HG03045 (cell line): Measurements from ENCODE around the gene CENPI.
A peak's percentile ranks its signal among the peaks of the same experiment; 100 is the strongest.
"Not testable (repeated sequence)": the region's sequence is repeated elsewhere in the genome, so short reads cannot be mapped to it uniquely, and the experiment has no call there.

Experiments used
- ATAC-seq: cut with Tn5 transposase; IDR thresholded peaks from one replicate; pipeline ENCODE4 v1.9.1; 2021; ENCODE audit warnings: mild to moderate bottlenecking, moderate library complexity; ENCODE audit not compliant: unreplicated experiment

Gene CENPI

GRCh38 chrX:101097546-101098453 is at the start of gene CENPI:
Gene CENPI, plus strand, starts transcription at chrX:101098204. Its CDS starts 2,867 bp downstream, at chrX:101101071.
- peak; percentile 100 for ATAC-seq

- ATAC-seq, result no peak
Observed at GRCh38 chrX:101051153-101051548, 46.9 kb upstream of the CENPI start.

GRCh38 chrX:101051549-101052302 is 46.3 kb upstream of the CENPI start, which contains the start of gene TRMT2B:
Gene TRMT2B, minus strand, starts transcription at chrX:101052111. Its CDS starts 9,822 bp downstream, at chrX:101042289.
- peak; percentile 95 for ATAC-seq

- ATAC-seq, result not testable (repeated sequence)
Observed at GRCh38 chrX:101056551-101056950, 41.5 kb upstream of the CENPI start.

- ATAC-seq, result no peak
Observed at GRCh38 chrX:101057093-101057714, 40.8 kb upstream of the CENPI start.

GRCh38 chrX:101062176-101062575 is 35.8 kb upstream of the CENPI start:
- no peak for ATAC-seq

- no peak for ATAC-seq
Observed at GRCh38 chrX:101071582-101071981, 26.4 kb upstream of the CENPI start.

- ATAC-seq, result no peak
Observed at GRCh38 chrX:101078716-101079598, 19.0 kb upstream of the CENPI start, which contains the start of gene TMEM35A. Gene TMEM35A, plus strand, starts transcription at chrX:101078879. Its CDS starts 124 bp downstream, at chrX:101079003.

GRCh38 chrX:101079736-101080270 is 18.2 kb upstream of the CENPI start:
- ATAC-seq, result no peak

GRCh38 chrX:101080326-101081124 is 17.5 kb upstream of the CENPI start:
- no peak for ATAC-seq

- ATAC-seq, result no peak
Observed at GRCh38 chrX:101081231-101081630, 16.8 kb upstream of the CENPI start.

- ATAC-seq, result no peak
Observed at GRCh38 chrX:101091817-101092216, 6.2 kb upstream of the CENPI start.

- no peak for ATAC-seq
Observed at GRCh38 chrX:101108284-101108683, 10.3 kb downstream of the CENPI start.

GRCh38 chrX:101117701-101118100 is 19.7 kb downstream of the CENPI start:
- no peak for ATAC-seq

- ATAC-seq, result no peak
Observed at GRCh38 chrX:101136235-101136634, 38.2 kb downstream of the CENPI start.
